ENCODE measurements around the gene RGSL1. TPM values are rescaled to one million over a fixed set of nuclear protein-coding genes. Genes with fewer than 3 reads are reported as not detected.

Gene RGSL1
- total and polyA plus RNA-seq, 2 of the 8 experiments (the other 6 are each of a cell fraction or from before 2014, with no cell fraction given) = not detected

DNA sequence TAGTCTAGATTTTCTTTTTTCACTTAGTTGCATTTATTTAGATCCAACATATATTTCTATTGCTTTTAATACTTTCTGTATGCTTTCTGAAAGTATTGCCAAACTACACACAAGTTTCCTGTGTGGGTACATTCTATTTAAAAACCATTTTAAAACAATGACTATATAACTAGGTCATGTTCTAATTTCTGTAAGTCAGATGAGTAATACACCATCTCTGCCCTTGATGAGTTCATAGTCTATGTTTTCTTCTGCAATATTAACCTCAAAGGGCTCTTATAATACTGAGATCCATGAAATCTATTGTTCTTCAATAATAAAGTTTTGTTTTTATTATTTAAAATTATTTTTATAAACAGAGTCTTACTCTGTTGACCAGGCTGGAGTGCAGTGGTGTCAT, 70.8 kb downstream of the RGSL1 start:
- Histone ChIP-seq H3K9me3 (ENCODE audit: insufficient read depth in 2 of 2, low read depth in 1 of 2, low read length in 1 of 2) (no peaks in the 10 kb centered on the region), H2BK15ac (ENCODE audit: low read length) (no peak overlapping the region), H4K20me1 (replicated peaks in 1 of 2; ENCODE audit: control insufficient read depth in 1 of 2, insufficient read depth in 2 of 2, low read length in 2 of 2) (no peaks in the 10 kb centered on the region), H2BK5ac (ENCODE audit: low read depth, low read length) (no peak overlapping the region), H2BK120ac (replicated peaks; ENCODE audit: low read depth, low read length) (no peak overlapping the region), H3K4me1 (replicated peaks in 1 of 4; ENCODE audit: control insufficient read depth in 3 of 4, insufficient read depth in 4 of 4, low read length in 3 of 4) (no peaks in the 10 kb centered on the region), H3K18ac (ENCODE audit: extremely low read depth, low read length) (no peak overlapping the region), H3K4me3 (ENCODE audit: extremely low read depth in 1 of 4, insufficient read depth in 2 of 4, low read depth in 3 of 4, low read length in 4 of 4) (no peak overlapping the region), H3K27ac (ENCODE audit: low read depth, low read length) (no peak overlapping the region), H2BK12ac (ENCODE audit: low read depth, low read length) (no peak overlapping the region), H2AFZ (ENCODE audit: low read length) (no peak overlapping the region), H4K91ac (replicated peaks; ENCODE audit: insufficient read length, low read length) (no peak overlapping the region), H3K79me1 (ENCODE audit: low read depth, low read length) (no peaks in the 10 kb centered on the region), H3K23me2 (ENCODE audit: low read depth, low read length) (no peaks in the 10 kb centered on the region), H3K36me3 (ENCODE audit: control insufficient read depth in 2 of 4, insufficient read depth in 4 of 4, low read length in 3 of 4) (no peaks in the 10 kb centered on the region), H3K23ac (ENCODE audit: insufficient read length) (no peak overlapping the region), H3K9ac (replicated peaks in 1 of 4; ENCODE audit: extremely low read depth in 1 of 4, low read depth in 3 of 4, low read length in 3 of 4) (no peak overlapping the region), H4K5ac (ENCODE audit: insufficient read length, low read depth, low read length) (no peak overlapping the region), H3K4me2 (ENCODE audit: insufficient read depth in 1 of 2, low read depth in 2 of 2, low read length in 2 of 2) (no peak overlapping the region), H3K4ac (replicated peaks; ENCODE audit: insufficient read length, low read depth, low read length) (no peak overlapping the region), H3K14ac (ENCODE audit: insufficient read length) (no peak overlapping the region), H4K8ac (ENCODE audit: extremely low read depth, insufficient read depth, low read length) (no peak overlapping the region), H2BK20ac (ENCODE audit: low read length) (no peak overlapping the region), H2AK5ac (ENCODE audit: low read depth, low read length) (no peak overlapping the region), H3K27me3 (replicated peaks in 1 of 4; ENCODE audit: control insufficient read depth in 3 of 4, extremely low read depth in 1 of 4, insufficient read depth in 3 of 4, low read length in 3 of 4) (no peaks in the 10 kb centered on the region), H3K79me2 (ENCODE audit: control insufficient read depth in 1 of 2, insufficient read depth in 2 of 2, low read length in 2 of 2) (no peaks in the 10 kb centered on the region), H3K56ac (replicated peaks; ENCODE audit: insufficient read length, low read depth, low read length) (no peak overlapping the region)
- FAIRE-seq = no peak
- CTCF ChIA-PET (ENCODE audit: partially characterized antibody) = no interaction called here
- DNase-seq (ENCODE audit: low read depth in 1 of 2, low spot score in 2 of 2) = no peak
- POLR2A ChIA-PET (ENCODE audit: partially characterized antibody) = no interaction called here
- no peak for TF ChIP-seq POU5F1 (IDR thresholded peaks at IDR 0.05; ENCODE audit: low read depth, low read length)
- TF ChIP-seq CHD2 (IDR thresholded peaks at IDR 0.05; ENCODE audit: low read length) = no peak
- no peak for TF ChIP-seq ATF3 (IDR thresholded peaks at IDR 0.05; ENCODE audit: insufficient read depth, low read depth, low read length)
- no peak for TF ChIP-seq TBP (IDR thresholded peaks at IDR 0.05; ENCODE audit: low read depth, low read length)
- no peak for TF ChIP-seq EZH2 (IDR thresholded peaks at IDR 0.05; ENCODE audit: low read depth, low read length, severe bottlenecking)
- no peak for TF ChIP-seq NRF1 (IDR thresholded peaks at IDR 0.05; ENCODE audit: low read depth, low read length)
- TF ChIP-seq CBX8 (IDR thresholded peaks at IDR 0.05; ENCODE audit: borderline replicate concordance, low read depth, low read length) = no peak
- no peak for TF ChIP-seq ZNF274 (IDR thresholded peaks at IDR 0.05; ENCODE audit: borderline replicate concordance, extremely low read depth, low read length)

All from H1 (cell line).